Motor neuron (in vitro differentiated cells): ENCODE results near the gene DRD4. TPM values are rescaled to one million over a fixed set of nuclear protein-coding genes. Genes with fewer than 3 reads are reported as not detected.

Source experiments
- ATAC-seq, 8 experiments: fragments of 200-7000 bp; cut with Tn5 transposase; replicated peaks in 6 of 8; 2 replicates each; pipeline ENCODE4 v1.8.0; 2021; ENCODE audit warnings: mild to moderate bottlenecking in 8 of 8, moderate library complexity in 8 of 8
- H3K27ac ChIP-seq, 2 donors: fragments of 250-450 bp; sonication (Bioruptor Pico); 2 replicates each; pipeline ENCODE4 v1.9.0; 2021; ENCODE audit warnings: antibody characterized with exemption in 2 of 2, mild to moderate bottlenecking in 2 of 2, moderate library complexity in 1 of 2
- H3K4me1 ChIP-seq, 2 donors: fragments of 250-450 bp; sonication (Bioruptor Pico); replicated peaks in 1 of 2; 2 replicates each; pipeline ENCODE4 v1.6.1; 2021; ENCODE audit warnings: antibody characterized with exemption in 2 of 2, mild to moderate bottlenecking in 2 of 2, moderate library complexity in 1 of 2
- H3K4me3 ChIP-seq, 5 donors: fragments of 250-450 bp; sonication (Bioruptor Pico); 2 replicates each; pipeline ENCODE4 v1.9.0; 2021; ENCODE audit warnings: antibody characterized with exemption in 5 of 5, mild to moderate bottlenecking in 5 of 5, moderate library complexity in 4 of 5
- WGBS, 10 experiments: fragments of 450-650 bp; shearing (Covaris generic); methylation state at CpG; one replicate each; pipeline ENCODE4 v1.0.0; 2022; 5-methylcytosine and 5-hydroxymethylcytosine counted together
- in situ Hi-C, 9 experiments: fragments of 400-800 bp; cut with MboI; loops; one replicate each; pipeline ENCODE4 v1.15.0; 2021; ENCODE audit warnings: low sequenced_read_pairs in 9 of 9, low pct_unique_long_range_greater_than_20kb in 2 of 9; ENCODE audit not compliant: unreplicated experiment in 9 of 9
- total RNA-seq, 8 experiments: library from RNA; unstranded; fragments of 300-600 nt; gene quantifications; 2 replicates each; pipeline versions ENCODE4 v1.2.3 to v1.2.4, GENCODE V29; 2022

The DRD4 gene
- total RNA-seq, 8 experiments from 2014 or later: 0.22 to 1.8 (median 0.93) TPM; not detected in 3

DNA sequence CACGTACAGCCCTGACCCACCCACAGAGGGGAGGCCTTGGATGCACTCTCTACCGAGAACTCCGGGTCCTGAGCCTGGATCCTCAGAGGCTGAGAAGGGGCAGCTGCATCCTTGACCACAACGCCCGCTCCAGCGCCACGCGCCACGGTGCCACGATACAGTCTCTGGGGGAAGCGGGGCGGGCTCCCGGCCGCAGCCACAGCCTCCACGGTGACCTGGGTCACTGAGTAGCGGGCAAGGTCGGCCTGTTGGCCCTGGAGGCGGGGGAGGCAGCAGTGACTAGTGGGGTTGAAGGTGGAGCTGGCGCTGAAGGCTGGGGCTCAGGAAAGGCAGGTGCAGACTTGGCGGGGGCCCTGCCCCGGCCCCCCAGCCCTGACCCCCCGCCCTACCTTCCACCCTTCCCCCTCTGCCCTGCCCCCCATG lies 17.4 kb upstream of the DRD4 start:
- no peak for ATAC-seq
- Histone ChIP-seq H3K4me1 (peaks cover 11% of the 10 kb centered on the region in 2 donors), H3K4me3 (no peak overlapping the region), H3K27ac (no peak overlapping the region)
- WGBS, 10 experiments: 100% methylated on average over 4 of the region's 22 CpGs; no CpG with 5 or more reads in 9 of the 10 experiments
- in situ Hi-C loops: no loop called here

DNA sequence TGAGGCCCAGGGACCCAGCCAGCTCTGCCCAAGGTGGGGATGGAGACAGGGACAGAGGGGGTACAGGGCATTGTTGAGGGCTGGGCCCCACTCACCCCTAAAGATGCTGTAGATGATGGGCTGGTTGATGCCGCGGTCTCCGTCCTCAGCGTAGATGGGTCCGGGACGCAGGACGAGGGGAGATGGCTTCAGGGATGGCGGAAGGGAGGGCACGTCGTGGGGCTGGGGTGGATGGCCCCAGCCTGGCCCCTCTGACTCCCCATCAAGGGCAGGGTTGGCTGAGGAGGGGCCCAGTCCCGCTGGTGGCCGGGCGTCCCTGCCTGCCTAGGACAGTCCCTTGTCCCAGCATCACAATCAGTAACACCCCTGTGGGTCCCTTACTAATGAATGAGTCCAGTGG lies 16.9 kb upstream of the DRD4 start:
- in situ Hi-C loops: no loop called here
- WGBS, 10 experiments: no CpG with 5 or more reads among the region's 13 CpGs
- Histone ChIP-seq H3K4me1 (peaks cover 8 to 15% of the 10 kb centered on the region in 2 donors), H3K27ac (no peak overlapping the region), H3K4me3 (no peak overlapping the region)
- no peak for ATAC-seq

DNA sequence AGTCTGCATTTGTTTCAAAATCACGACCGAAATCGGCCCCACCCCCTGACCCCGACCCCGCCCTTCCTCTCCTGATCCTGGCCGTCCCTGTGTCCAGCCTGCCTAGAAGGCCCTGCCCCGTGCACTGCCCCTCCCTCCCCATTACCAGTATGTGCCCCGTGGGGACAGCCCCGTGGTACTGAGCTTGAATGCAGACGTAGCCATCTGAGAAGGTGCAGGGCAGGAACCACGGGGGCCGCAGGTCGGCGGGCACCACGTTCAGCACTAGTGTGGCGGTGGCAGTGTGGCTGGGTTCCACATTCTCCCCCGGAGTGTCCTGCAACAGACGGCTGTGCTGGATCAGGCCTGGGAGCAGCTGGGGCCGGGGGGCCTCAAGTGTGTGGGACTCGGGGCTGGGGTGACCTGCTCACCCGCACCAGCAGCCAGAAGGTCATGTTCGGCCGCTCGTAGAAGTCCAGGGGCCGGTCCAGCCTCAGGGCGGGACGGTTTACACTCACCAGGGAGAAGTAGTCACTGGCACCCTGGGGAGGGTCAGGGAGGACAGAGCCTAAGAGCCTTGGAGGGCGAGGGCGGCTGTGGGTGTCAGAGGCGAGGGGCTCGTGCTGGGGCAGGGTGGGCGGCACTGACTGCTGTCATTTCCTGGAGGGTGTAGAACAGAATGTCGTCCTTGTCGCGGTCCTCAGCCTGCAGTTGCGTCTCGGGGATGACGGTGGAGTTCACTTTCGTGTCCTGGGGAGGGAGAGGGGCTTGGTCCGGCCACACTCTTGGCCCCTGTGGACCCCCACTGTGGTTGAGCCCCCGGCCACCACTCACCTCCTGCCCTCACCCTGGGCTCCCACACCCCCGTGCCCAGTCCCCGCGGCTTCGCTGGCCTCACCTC lies 15.9 kb upstream of the DRD4 start:
- ATAC-seq: peak in 3 of 8 experiments; percentile 1 to 57 (median 43)
- Histone ChIP-seq H3K4me1 (peaks cover 4 to 16% of the 10 kb centered on the region in 2 donors), H3K27ac (no peak overlapping the region), H3K4me3 (no peak overlapping the region)
- in situ Hi-C loops: no loop called here
- no CpG with 5 or more reads among the region's 45 CpGs for WGBS, 10 experiments

DNA sequence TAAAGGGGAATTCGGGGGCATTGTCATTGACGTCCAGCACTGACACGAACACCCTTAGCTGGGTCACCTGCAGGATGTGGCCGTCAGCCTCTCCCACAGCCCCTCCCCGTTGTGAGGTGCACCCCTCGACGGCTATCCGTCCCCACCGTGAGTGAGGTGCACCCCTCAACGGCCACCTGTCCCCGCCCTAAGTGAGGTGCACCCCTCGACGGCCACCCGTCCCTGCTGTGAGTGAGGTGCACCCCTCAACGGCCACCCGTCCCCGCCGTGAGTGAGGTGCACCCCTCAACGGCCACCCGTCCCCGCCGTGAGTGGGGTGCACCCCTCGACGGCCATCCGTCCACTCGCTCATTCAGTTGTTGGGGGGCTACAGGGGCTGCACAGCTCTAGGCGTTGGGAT lies 15.2 kb upstream of the DRD4 start:
- WGBS, 10 experiments: 80 to 100% methylated on average over 1 of the region's 27 CpGs; no CpG with 5 or more reads in 8 of the 10 experiments
- in situ Hi-C loops: no loop called here

DNA sequence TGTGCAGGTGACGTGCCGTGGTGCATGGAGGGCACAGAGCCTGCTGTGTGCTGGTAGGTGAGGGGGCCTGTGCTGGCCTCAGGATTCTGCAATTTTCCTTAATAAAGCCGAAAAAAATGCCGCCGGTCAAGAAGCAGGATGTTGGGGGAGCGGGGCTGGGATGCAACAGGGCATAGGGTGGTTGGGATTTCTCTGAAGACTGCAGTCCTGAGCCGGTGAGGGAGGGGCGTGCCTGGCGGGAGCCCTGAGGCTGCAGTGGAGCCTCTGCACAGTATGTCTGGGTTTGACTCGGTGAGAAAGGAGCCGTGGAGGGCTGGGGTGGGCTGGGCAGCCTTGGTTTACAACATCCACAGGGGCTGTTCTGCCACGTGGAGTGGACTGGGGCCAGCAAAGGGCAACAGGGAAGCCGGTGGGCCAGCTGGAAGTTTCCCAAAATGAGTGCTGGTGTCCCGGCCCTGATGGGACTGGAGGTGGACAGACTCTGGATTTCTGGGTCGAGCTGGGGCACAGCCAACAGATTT lies 13.7 kb upstream of the DRD4 start:
- Histone ChIP-seq H3K4me1 (peaks cover 0 to 14% of the 10 kb centered on the region in 2 donors), H3K4me3 (no peak overlapping the region), H3K27ac (no peak overlapping the region)
- peak in 1 of 8 experiments; percentile 5 for ATAC-seq
- 65 to 66% methylated on average over 3 to 5 of the region's 15 CpGs; no CpG with 5 or more reads in 8 of the 10 experiments for WGBS, 10 experiments
- in situ Hi-C loops: no loop called here

More for the DNA sequence above, 15.2 kb upstream of the DRD4 start:
- peaks cover 0 to 14% of the 10 kb centered on the region in 2 donors for H3K4me1 ChIP-seq
- H3K4me3 ChIP-seq: no peak overlapping the region
- H3K27ac ChIP-seq: no peak overlapping the region
- no peak for ATAC-seq

DNA sequence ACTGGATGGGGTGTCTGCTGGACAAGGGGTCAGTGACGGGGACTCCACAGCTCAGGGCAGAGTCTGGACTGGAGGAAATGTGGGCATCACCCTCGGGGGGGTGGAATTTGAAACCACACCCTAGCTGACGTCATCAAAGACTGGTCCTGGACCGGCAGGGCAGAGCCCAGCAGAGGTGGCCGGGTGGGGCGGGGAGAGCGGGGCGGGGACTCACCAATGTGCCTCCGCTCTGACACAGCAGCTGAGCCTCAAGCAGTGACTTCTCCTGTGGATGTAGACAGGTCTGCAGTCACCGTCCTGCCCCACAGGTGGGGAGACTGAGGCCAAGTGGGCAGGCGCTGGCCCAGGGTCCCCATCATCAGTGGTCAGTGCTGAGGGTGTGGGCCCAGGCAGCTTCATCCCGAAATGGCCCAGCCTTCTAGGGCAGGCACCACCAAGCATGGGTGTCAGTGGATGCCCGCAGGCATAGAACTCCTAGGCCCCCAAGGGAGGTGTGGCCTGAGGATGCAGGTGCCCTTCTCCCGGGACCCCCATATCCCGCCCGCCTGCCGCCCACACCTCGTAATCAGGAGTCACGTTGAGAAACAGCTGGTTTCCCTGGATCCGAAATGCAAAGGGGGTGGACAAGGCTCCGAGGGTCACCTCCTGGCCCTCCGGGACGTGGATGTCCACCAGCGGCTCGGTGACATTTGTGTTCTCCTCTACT lies 12.9 kb upstream of the DRD4 start:
- WGBS, 10 experiments: 71 to 88% (median 80%) methylated on average over 1 to 5 of the region's 25 CpGs; no CpG with 5 or more reads in 7 of the 10 experiments
- in situ Hi-C loops: no loop called here
- Histone ChIP-seq H3K27ac (no peak overlapping the region), H3K4me3 (no peak overlapping the region), H3K4me1 (peaks cover 2 to 16% of the 10 kb centered on the region in 2 donors)
- peak in 6 of 8 experiments; percentile 1 to 61 (median 28) for ATAC-seq

DNA sequence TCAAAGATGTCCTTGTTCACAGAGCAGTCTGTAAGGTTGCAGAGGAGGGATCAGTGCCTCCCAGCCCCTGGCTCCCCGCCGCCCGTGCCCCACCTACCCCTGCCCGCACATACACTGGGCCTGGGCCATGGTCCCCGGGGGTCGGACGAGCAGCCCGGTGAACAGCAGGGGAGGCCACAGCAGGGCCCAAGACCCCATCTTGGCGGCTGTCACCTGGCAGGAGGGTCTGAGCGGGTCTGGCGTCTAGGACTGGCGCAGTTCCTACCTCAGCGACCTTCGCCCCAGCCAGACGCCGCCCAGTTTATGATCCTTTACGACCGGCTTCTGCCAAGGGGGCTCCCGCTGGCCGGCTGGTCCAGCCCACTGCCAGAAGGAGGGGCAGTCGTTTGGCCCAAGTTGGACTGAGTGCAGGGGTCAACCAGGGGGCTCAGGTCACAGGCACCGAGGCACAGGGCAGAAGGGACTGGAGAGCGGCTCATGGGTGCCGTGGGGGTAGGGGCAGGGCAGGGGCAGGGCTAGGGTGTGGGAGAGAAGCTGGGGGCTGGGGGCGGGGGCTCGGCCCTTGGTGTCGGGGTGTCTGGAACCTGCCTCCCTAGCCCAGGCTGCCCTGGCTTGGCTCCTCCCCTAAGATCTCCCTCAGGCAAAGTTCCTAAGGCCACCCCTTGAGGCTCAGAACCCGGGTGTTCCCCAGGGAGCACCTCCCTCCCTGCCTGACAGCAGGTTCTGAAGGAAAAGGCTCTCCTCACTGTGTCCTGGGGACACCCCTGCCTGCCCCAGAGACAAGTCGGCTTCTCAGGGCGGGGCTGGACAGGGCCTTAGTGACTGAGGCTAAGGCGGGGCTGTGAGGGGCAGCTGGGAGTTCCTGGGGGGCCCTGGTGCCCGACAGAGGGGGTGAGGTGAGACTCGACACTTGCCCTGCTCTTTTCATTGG lies 12.1 kb upstream of the DRD4 start, which contains the start of gene CDHR5:
CDHR5 (minus strand) TSS at position 251 of the 931 bp plus-strand sequence; CDS start at position 198, 53 bp downstream.
- in situ Hi-C loops: no loop called here
- 20 to 71% (median 63%) methylated on average over 2 to 9 of the region's 33 CpGs; no CpG with 5 or more reads in 6 of the 10 experiments for WGBS, 10 experiments
- Histone ChIP-seq H3K4me1 (peaks cover 4 to 16% of the 10 kb centered on the region in 2 donors), H3K4me3 (no peak within 1 kb of the TSS), H3K27ac (no peak within 1 kb of the TSS)
- ATAC-seq: peak in 6 of 8 experiments; percentile 17 to 46 (median 20)

DNA sequence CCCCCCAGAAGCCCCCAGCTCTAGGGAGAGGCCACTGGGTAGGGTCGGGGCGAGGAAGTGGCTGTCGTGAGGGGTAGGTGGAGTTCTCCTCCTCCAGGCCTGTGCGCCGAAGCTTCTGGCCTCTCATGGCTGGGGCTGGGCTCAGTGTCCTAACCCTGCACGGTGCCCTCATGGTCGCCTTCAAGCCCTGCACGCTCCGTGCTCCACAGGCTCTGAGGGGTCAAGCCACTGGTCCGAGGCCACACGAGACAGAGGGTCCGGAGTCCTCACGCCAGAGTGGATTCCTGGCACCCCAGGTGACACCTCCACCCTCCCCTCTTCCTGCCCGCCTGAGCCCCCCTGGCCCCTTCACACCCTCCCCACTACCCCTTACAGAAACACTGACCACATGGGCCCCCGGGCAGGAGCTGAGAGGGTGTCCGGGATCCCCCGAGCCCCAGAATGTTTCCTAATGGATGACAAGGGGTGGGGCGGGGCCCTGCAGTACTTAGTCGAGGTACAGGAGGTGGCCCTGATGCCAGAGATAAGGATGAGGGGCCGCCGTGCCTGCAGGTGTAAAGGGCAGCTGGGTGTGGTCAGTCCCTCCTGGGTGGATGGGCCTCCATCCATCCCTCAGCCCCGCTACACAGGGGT lies 11.3 kb upstream of the DRD4 start:
- Histone ChIP-seq H3K27ac (no peak overlapping the region), H3K4me3 (no peak overlapping the region), H3K4me1 (peaks cover 4 to 16% of the 10 kb centered on the region in 2 donors)
- in situ Hi-C loops: no loop called here
- peak in 6 of 8 experiments; percentile 2 to 16 (median 6) for ATAC-seq
- WGBS, 10 experiments: no CpG with 5 or more reads among the region's 22 CpGs

DNA sequence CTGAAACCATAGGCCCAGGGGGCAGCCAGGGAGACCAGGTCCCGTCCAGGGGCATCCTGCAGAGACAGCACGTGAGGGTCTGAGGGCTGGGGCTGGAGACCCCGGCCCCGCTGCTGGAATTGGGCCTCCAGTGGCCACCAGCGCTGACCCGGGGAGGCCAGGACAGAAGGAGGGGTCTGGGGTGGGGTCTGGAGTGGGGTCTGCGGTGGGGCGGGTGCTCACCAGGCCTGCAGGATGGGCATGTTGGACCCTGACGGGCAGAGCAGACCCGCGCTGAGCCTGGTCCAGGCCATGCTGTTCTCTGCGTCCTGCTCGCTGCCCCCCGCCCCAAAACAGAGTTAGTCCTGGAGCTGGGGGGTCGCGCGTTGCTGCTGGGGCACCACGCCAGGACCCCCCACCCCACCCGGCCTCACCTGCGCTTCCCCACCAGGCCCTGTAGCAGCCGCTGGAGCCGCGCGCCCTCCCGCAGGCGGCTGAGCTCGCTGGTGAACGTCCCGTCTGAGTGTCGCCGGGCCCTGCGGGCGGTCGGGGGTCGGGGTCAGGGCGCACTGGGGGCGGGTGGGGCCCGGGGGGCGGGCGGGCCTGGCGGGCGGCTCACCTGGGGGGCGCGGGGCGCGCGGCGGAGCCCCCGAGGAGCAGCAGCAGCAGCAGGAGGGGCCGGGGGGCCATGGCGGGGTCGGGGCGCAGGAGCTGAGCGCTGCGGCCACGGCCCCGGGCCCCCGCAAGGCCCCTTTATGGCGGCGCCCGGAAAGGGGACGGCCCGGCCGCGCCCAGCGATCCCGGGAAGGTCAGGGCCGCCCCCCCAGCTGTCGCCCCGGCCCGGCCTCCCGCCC lies 10.4 kb upstream of the DRD4 start, which contains the start of gene SCT:
SCT (minus strand) TSS at position 707 of the 833 bp plus-strand sequence; CDS start at position 669, 38 bp downstream.
- WGBS, 10 experiments: no CpG with 5 or more reads among the region's 72 CpGs
- Histone ChIP-seq H3K4me3 (no peak within 1 kb of the TSS), H3K4me1 (peaks cover 4 to 16% of the 10 kb centered on the region in 2 donors), H3K27ac (no peak within 1 kb of the TSS)
- ATAC-seq: peak in 2 of 8 experiments; percentile 4 to 10
- in situ Hi-C loops: no loop called here

DNA sequence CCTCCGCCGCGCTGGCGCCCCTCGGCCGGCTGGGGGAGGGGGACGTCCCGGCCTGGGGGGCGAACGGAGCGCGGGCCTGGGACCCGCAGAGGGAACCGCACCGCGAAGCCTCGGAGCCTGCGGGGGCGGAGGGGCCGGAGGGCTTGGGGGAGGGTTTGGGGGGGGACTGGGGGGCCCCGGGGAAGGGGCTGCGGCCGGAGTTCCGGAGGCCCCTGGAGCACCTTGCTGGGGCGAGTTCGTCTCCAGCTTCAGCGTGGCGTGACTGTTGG lies 9.8 kb upstream of the DRD4 start:
- Histone ChIP-seq H3K27ac (no peak overlapping the region), H3K4me1 (peaks cover 4 to 16% of the 10 kb centered on the region in 2 donors), H3K4me3 (no peak overlapping the region)
- WGBS, 10 experiments: 20% methylated on average over 2 of the region's 28 CpGs; no CpG with 5 or more reads in 9 of the 10 experiments
- in situ Hi-C loops: no loop called here
- ATAC-seq: no peak

DNA sequence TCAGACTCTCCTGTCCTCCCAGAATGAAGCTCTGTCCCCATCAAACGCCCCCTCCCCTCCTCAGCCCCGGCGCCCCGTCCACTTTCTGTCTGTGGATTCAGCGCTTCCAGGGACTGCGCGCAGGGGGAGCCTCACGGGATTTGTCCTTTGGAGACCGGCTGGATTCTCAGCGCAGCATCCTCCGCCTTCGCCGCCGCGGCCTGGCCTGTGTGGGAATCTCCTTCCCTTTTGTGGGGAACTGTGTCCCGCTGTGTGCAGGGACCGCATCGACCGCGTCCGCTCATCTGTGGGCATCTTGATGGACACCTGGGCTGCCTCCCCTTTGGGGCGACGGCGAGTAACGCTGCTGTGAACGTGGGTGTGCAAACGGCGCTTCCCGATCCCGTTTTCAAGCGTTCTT lies 9.0 kb upstream of the DRD4 start:
- ATAC-seq: no peak
- in situ Hi-C loops: no loop called here
- 0 to 100% (median 81%) methylated on average over 2 to 8 of the region's 31 CpGs; no CpG with 5 or more reads in 6 of the 10 experiments for WGBS, 10 experiments
- H3K4me3 ChIP-seq: no peak overlapping the region
- H3K27ac ChIP-seq: no peak overlapping the region
- peaks cover 4 to 16% of the 10 kb centered on the region in 2 donors for H3K4me1 ChIP-seq
